Measurements from ENCODE around the gene TRIM50.

DNA sequence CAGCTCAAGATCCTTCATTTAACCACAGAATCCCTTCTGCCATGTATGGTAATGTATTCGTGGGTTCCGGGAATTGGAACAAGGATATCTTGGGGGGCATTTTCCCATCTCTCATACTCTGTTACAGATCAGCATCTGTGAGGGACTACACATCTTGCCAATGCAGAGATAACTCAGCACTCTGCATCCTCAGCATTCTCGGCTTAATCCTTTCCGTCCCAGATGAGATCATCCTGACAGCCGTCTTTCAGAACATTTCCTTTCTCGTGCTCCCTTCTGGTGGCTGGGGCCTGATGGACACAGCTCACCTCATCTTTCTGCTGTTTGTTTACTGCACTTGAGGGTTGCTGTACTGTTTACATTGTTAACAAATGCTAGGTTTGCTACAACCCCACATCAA is 25.4 kb upstream of the TRIM50 start:
- TF ChIP-seq, protein P1, sequence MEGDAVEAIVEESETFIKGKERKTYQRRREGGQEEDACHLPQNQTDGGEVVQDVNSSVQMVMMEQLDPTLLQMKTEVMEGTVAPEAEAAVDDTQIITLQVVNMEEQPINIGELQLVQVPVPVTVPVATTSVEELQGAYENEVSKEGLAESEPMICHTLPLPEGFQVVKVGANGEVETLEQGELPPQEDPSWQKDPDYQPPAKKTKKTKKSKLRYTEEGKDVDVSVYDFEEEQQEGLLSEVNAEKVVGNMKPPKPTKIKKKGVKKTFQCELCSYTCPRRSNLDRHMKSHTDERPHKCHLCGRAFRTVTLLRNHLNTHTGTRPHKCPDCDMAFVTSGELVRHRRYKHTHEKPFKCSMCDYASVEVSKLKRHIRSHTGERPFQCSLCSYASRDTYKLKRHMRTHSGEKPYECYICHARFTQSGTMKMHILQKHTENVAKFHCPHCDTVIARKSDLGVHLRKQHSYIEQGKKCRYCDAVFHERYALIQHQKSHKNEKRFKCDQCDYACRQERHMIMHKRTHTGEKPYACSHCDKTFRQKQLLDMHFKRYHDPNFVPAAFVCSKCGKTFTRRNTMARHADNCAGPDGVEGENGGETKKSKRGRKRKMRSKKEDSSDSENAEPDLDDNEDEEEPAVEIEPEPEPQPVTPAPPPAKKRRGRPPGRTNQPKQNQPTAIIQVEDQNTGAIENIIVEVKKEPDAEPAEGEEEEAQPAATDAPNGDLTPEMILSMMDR (conservative IDR thresholded peaks at IDR 0.05 in 1 of 2, IDR thresholded peaks at IDR 0.05 in 1 of 2; ENCODE audit: low read depth in 1 of 2, low read length in 2 of 2) = no peak
- TF ChIP-seq EZH2 (IDR thresholded peaks at IDR 0.05; ENCODE audit: low read length, missing control alignments) = no peak
